SIG-M5 (cell line): ENCODE data around the gene KCNMB1.
A peak's percentile ranks its signal among the peaks of the same experiment; 100 is the strongest.
"Not testable (repeated sequence)": the region's sequence is repeated elsewhere in the genome, so short reads cannot be mapped to it uniquely, and the experiment has no call there.

ENCODE experiments used
- DNase-seq: peaks from one replicate; lab custom pipeline; 2025; lab: John Stamatoyannopoulos, UW

Gene KCNMB1

GRCh38 chr5:170376526-170376925 lies 12.6 kb downstream of the KCNMB1 start:
- DNase-seq, result not testable (repeated sequence)

- DNase-seq, result no peak
These were observed 13.9 kb downstream of the KCNMB1 start for GRCh38 chr5:170375283-170375682.

- DNase-seq, result no peak
These were observed 16.2 kb downstream of the KCNMB1 start for GRCh38 chr5:170372971-170373370.

GRCh38 chr5:170368586-170368985 lies 20.6 kb downstream of the KCNMB1 start:
- no peak for DNase-seq

- DNase-seq, result no peak
These were observed 22.9 kb downstream of the KCNMB1 start for GRCh38 chr5:170366276-170366675.

- DNase-seq, result no peak
These were observed 23.3 kb downstream of the KCNMB1 start for GRCh38 chr5:170365831-170366230.

- no peak for DNase-seq
These were observed 24.2 kb downstream of the KCNMB1 start for GRCh38 chr5:170365011-170365410.

GRCh38 chr5:170363671-170364070 lies 25.5 kb downstream of the KCNMB1 start:
- peak; percentile 98 for DNase-seq

GRCh38 chr5:170362656-170363055 lies 26.5 kb downstream of the KCNMB1 start:
- no peak for DNase-seq

GRCh38 chr5:170362102-170362501 lies 27.1 kb downstream of the KCNMB1 start:
- no peak for DNase-seq

GRCh38 chr5:170361616-170362015 lies 27.6 kb downstream of the KCNMB1 start:
- no peak for DNase-seq

- no peak for DNase-seq
These were observed 28.1 kb downstream of the KCNMB1 start for GRCh38 chr5:170361116-170361515.

GRCh38 chr5:170360709-170361108 lies 28.5 kb downstream of the KCNMB1 start:
- peak; percentile 30 for DNase-seq

GRCh38 chr5:170357955-170358444 lies 31.2 kb downstream of the KCNMB1 start:
- peak; percentile 59 for DNase-seq

- no peak for DNase-seq
These were observed 33.5 kb downstream of the KCNMB1 start for GRCh38 chr5:170355601-170356098.

GRCh38 chr5:170353961-170354360 lies 35.2 kb downstream of the KCNMB1 start:
- no peak for DNase-seq

GRCh38 chr5:170353011-170353761 lies 36.0 kb downstream of the KCNMB1 start:
- no peak for DNase-seq

GRCh38 chr5:170348137-170348633 lies 41.0 kb downstream of the KCNMB1 start:
- no peak for DNase-seq

- no peak for DNase-seq
These were observed 42.1 kb downstream of the KCNMB1 start for GRCh38 chr5:170347022-170347567.

- no peak for DNase-seq
These were observed 43.2 kb downstream of the KCNMB1 start for GRCh38 chr5:170345971-170346370.

- no peak for DNase-seq
These were observed 46.0 kb downstream of the KCNMB1 start for GRCh38 chr5:170343177-170343576.

GRCh38 chr5:170342153-170342725 lies 46.9 kb downstream of the KCNMB1 start:
- DNase-seq, result no peak

- no peak for DNase-seq
These were observed 47.6 kb downstream of the KCNMB1 start for GRCh38 chr5:170341545-170341944.
